ENCODE measurements around the gene TMEM252.
A peak's percentile ranks its signal among the peaks of the same experiment; 100 is the strongest.

GRCh38 chr9:68574150-68574549, 33.5 kb upstream of the TMEM252 start:
- TF ChIP-seq POLR2AphosphoS5 (IDR thresholded peaks at IDR 0.05): no peak
- peak in 1 of 4 experiments; percentile 22 for TF ChIP-seq CTCF (IDR thresholded peaks at IDR 0.05)
